ENCODE measurements around the gene MAP2K7. TPM values are rescaled to one million over a fixed set of nuclear protein-coding genes. Genes with fewer than 3 reads are reported as not detected.
A peak's percentile ranks its signal among the peaks of the same experiment; 100 is the strongest.

MAP2K7 gene
- total and polyA plus RNA-seq, 10 donors, result 12.4 to 44.3 (median 28.2) TPM

- Histone ChIP-seq H3K27ac (no peak overlapping the region), H3K27me3 (replicated peaks in 1 of 7) (peaks cover 0 to 61% (median 52%) of the 10 kb centered on the region in 7 donors), H3K4me3 (peak overlapping the region in 1 of 8 donors; percentile 70), H3K36me3 (peaks cover 3 to 21% (median 11%) of the 10 kb centered on the region in 6 donors), H3K9me3 (no peaks in the 10 kb centered on the region), H3K4me1 (peaks cover 36 to 81% (median 63%) of the 10 kb centered on the region in 6 donors)
- DNase-seq, result peak; percentile 80
- intact Hi-C loops (cut with DNase I; ENCODE audit: low total_unique reads), result no loop called here
- WGBS, 5 donors, result 46 to 57% (median 49%) methylated on average over 34 to 42 of the region's 42 CpGs
- TF ChIP-seq CTCF (IDR thresholded peaks at IDR 0.05 in 8 of 11, conservative IDR thresholded peaks at IDR 0.05 in 3 of 11) (no peak), POLR2A (IDR thresholded peaks at IDR 0.05) (no peak), POLR2AphosphoS5 (IDR thresholded peaks at IDR 0.05) (no peak)
Observed at GRCh38 chr19:7918615-7919421, 15.1 kb downstream of the MAP2K7 start.

DNA sequence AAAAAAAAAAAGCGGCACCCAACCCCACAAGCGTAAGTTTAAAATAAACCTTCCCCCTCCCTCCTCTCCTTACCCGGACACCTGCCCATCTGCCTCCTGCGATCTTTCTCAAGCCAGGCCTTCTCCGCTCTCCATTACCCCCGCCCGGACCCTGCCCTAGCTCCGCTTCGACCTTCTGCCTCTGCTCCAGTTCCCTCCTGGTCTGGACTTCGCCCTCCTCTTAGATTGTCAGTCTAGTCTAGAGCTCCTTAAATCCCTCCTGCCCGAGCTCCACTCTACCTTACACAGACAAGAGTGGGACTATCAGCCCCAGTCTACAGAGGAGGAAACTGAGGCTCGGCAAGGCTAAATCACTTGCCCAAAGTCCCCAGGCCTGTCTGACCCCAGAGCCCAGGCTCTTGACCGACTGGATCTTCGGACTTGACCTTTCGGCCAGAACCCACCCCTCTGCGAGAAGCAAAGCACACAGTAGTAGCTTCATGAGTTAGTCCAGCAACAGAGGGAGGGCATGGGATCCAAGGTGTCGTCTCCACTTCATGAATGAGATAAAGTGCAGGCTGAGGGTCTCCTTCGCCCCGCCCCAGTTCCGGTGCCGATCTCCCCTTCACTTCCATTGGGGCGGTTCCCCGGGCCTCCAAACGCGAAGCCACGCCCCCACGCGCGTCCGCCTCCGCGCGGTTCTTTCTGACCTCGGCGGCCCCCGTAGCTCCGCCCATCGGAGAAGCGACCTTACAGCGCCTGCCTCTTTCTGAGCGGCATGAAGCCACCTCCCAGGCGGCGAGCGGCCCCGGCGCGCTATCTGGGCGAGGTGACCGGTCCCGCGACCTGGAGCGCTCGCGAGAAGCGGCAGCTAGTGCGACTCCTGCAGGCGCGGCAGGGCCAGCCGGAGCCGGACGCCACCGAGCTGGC, 16.2 kb downstream of the MAP2K7 start, which contains the start of gene SNAPC2:
SNAPC2 (plus strand) TSS at position 729 of the 909 bp plus-strand sequence; CDS start at position 758, 29 bp downstream.
- peak within 1 kb of the TSS; percentile 85 to 96 (median 94) for H3K27ac ChIP-seq
- peak; percentile 99 for DNase-seq
- H3K27me3 ChIP-seq (replicated peaks in 1 of 7), result peaks cover 0 to 55% (median 45%) of the 10 kb centered on the region in 7 donors
- TF ChIP-seq POLR2A (IDR thresholded peaks at IDR 0.05), result no peak
- TF ChIP-seq CTCF (IDR thresholded peaks at IDR 0.05 in 8 of 11, conservative IDR thresholded peaks at IDR 0.05 in 3 of 11), result peak in 1 of 11 experiments; percentile 31
- TF ChIP-seq POLR2AphosphoS5 (IDR thresholded peaks at IDR 0.05), result peak; percentile 85 to 91 (median 90)
- intact Hi-C loops (cut with DNase I; ENCODE audit: low total_unique reads), result no loop called here
- H3K36me3 ChIP-seq, result peaks cover 3 to 18% (median 11%) of the 10 kb centered on the region in 6 donors
- H3K4me3 ChIP-seq, result peak within 1 kb of the TSS; percentile 77 to 94 (median 84)
- peaks cover 38 to 92% (median 67%) of the 10 kb centered on the region in 6 donors for H3K4me1 ChIP-seq
- 6 to 20% (median 9%) methylated on average over 31 to 62 of the region's 62 CpGs for WGBS, 5 donors
- no peaks in the 10 kb centered on the region for H3K9me3 ChIP-seq

- H3K9me3 ChIP-seq, result no peaks in the 10 kb centered on the region
- WGBS, 5 donors, result 0 to 2% (median 1%) methylated on average over 35 to 62 of the region's 62 CpGs
- H3K27ac ChIP-seq, result peak overlapping the region; percentile 85 to 96 (median 94)
- peaks cover 3 to 18% (median 11%) of the 10 kb centered on the region in 6 donors for H3K36me3 ChIP-seq
- peaks cover 39 to 93% (median 72%) of the 10 kb centered on the region in 6 donors for H3K4me1 ChIP-seq
- peak overlapping the region; percentile 77 to 94 (median 84) for H3K4me3 ChIP-seq
- peaks cover 0 to 55% (median 38%) of the 10 kb centered on the region in 7 donors for H3K27me3 ChIP-seq (replicated peaks in 1 of 7)
- TF ChIP-seq POLR2A (IDR thresholded peaks at IDR 0.05), result peak in 1 of 3 donors; percentile 9
- TF ChIP-seq CTCF (IDR thresholded peaks at IDR 0.05 in 8 of 11, conservative IDR thresholded peaks at IDR 0.05 in 3 of 11), result no peak
- TF ChIP-seq POLR2AphosphoS5 (IDR thresholded peaks at IDR 0.05), result peak; percentile 59 to 82 (median 63)
- intact Hi-C loops (cut with DNase I; ENCODE audit: low total_unique reads), result no loop called here
- DNase-seq, result peak; percentile 100
Observed at GRCh38 chr19:7920519-7921301, 17.0 kb downstream of the MAP2K7 start.

All from spleen (tissue), 11 donors.